Activated CD8-positive, alpha-beta memory T cell treated with anti-CD3 and anti-CD28 coated beads for 36 hours (primary cell): Measurements from ENCODE around the gene TSPOAP1. TPM values are rescaled to one million over a fixed set of nuclear protein-coding genes. Genes with fewer than 3 reads are reported as not detected.

Source experiments
- CTCF ChIA-PET: fragments of 350-600 bp; sonication (Branson Sonifier 250); formaldehyde crosslinking; loops from one replicate; lab custom pipeline; 2021; ENCODE audit warnings: antibody characterized with exemption; lab: Charles Lee
- POLR2A ChIA-PET: fragments of 350-600 bp; sonication (Branson Sonifier 250); formaldehyde crosslinking; loops from one replicate; lab custom pipeline; 2021; ENCODE audit warnings: antibody characterized with exemption; lab: Charles Lee
- total RNA-seq, 2 experiments: library from RNA; stranded (reverse); gene quantifications; one replicate each; pipeline ENCODE4 v1.2.3, GENCODE V29; 2021

TSPOAP1 gene
- total RNA-seq, 2 experiments from 2014 or later: 7.2 to 7.3 TPM

GRCh38 chr17:58326609-58327362 is 1.8 kb downstream of the TSPOAP1 start:
- POLR2A ChIA-PET: interaction anchor here (1.0 to 8.1 kb wide), 5 partner anchors 9 to 91 kb away, joined by 3 to 220 read pairs (median 37); partner anchors contain the start of genes RNF43 and SUPT4H1
- CTCF ChIA-PET: interaction anchor here (1.5 to 3.4 kb wide), 7 partner anchors 9 to 25 kb away, joined by 3 to 28 read pairs (median 12); partner anchors contain the start of gene SUPT4H1

- CTCF ChIA-PET: interaction anchor here (1.5 to 3.4 kb wide), 4 partner anchors 9 to 22 kb away, joined by 4 to 28 read pairs (median 12); no protein-coding TSS in a partner anchor
- POLR2A ChIA-PET: interaction anchor here (0.7 to 8.1 kb wide), 5 partner anchors 8 to 92 kb away, joined by 3 to 220 read pairs (median 37); partner anchors contain the start of genes RNF43 and SUPT4H1
These were observed 2.6 kb downstream of the TSPOAP1 start for GRCh38 chr17:58325976-58326468.

GRCh38 chr17:58325289-58325726 is 3.3 kb downstream of the TSPOAP1 start:
- POLR2A ChIA-PET: interaction anchor here (0.6 to 8.1 kb wide), 5 partner anchors 7 to 89 kb away, joined by 3 to 220 read pairs (median 37); partner anchors contain the start of gene SUPT4H1
- CTCF ChIA-PET: interaction anchor here (1.5 to 3.4 kb wide), 4 partner anchors 8 to 22 kb away, joined by 4 to 28 read pairs (median 12); no protein-coding TSS in a partner anchor

- ChIA-PET CTCF (interaction anchor here (1.0 to 2.4 kb wide), 3 partner anchors 7 to 13 kb away, joined by 3 to 13 read pairs (median 12); no protein-coding TSS in a partner anchor), POLR2A (interaction anchor here (0.6 to 8.1 kb wide), 3 partner anchors 17 to 90 kb away, joined by 3 to 220 read pairs (median 37); partner anchors contain the start of gene SUPT4H1)
These were observed 3.9 kb downstream of the TSPOAP1 start for GRCh38 chr17:58324409-58325288.

- CTCF ChIA-PET: interaction anchor here (1.0 kb wide), 1 partner anchor 13 kb away, joined by 3 read pairs; no protein-coding TSS in a partner anchor
- POLR2A ChIA-PET: interaction anchor here (8.1 kb wide), 1 partner anchor 17 kb away, joined by 220 read pairs; no protein-coding TSS in a partner anchor
These were observed 4.6 kb downstream of the TSPOAP1 start for GRCh38 chr17:58324056-58324408.

GRCh38 chr17:58323366-58324055 is 5.1 kb downstream of the TSPOAP1 start:
- ChIA-PET POLR2A (interaction anchor here (1.1 to 8.1 kb wide), 2 partner anchors 9 to 18 kb away, joined by 6 to 220 read pairs; no protein-coding TSS in a partner anchor), CTCF (interaction anchor here (1.0 kb wide), 1 partner anchor 14 kb away, joined by 3 read pairs; no protein-coding TSS in a partner anchor)

- POLR2A ChIA-PET: interaction anchor here (0.9 to 8.1 kb wide), 3 partner anchors 10 to 30 kb away, joined by 3 to 220 read pairs (median 6); partner anchors contain the start of gene SUPT4H1
These were observed 5.9 kb downstream of the TSPOAP1 start for GRCh38 chr17:58322581-58323185.

GRCh38 chr17:58321571-58322525 is 6.7 kb downstream of the TSPOAP1 start:
- ChIA-PET POLR2A (interaction anchor here (0.9 to 8.1 kb wide), 2 partner anchors 20 to 31 kb away, joined by 3 to 220 read pairs; partner anchors contain the start of gene SUPT4H1), CTCF (interaction anchor here (0.6 to 1.0 kb wide), 2 partner anchors 30 to 37 kb away, joined by 3 read pairs; partner anchors contain the start of gene SUPT4H1)

More at GRCh38 chr17:58322581-58323185, 5.9 kb downstream of the TSPOAP1 start:
- CTCF ChIA-PET: no interaction called here

GRCh38 chr17:58320570-58321323 is 7.8 kb downstream of the TSPOAP1 start:
- ChIA-PET POLR2A (interaction anchor here (8.1 kb wide), 1 partner anchor 21 kb away, joined by 220 read pairs; no protein-coding TSS in a partner anchor), CTCF (interaction anchor here (0.6 to 6.5 kb wide), 3 partner anchors 23 to 44 kb away, joined by 3 to 74 read pairs (median 3); no protein-coding TSS in a partner anchor)

GRCh38 chr17:58320163-58320558 is 8.4 kb downstream of the TSPOAP1 start:
- ChIA-PET CTCF (interaction anchor here (6.5 kb wide), 1 partner anchor 24 kb away, joined by 74 read pairs; no protein-coding TSS in a partner anchor), POLR2A (no interaction called here)

- CTCF ChIA-PET: interaction anchor here (0.7 to 6.5 kb wide), 2 partner anchors 25 to 71 kb away, joined by 3 to 74 read pairs; no protein-coding TSS in a partner anchor
- POLR2A ChIA-PET: interaction anchor here (0.8 to 2.3 kb wide), 3 partner anchors 8 to 18 kb away, joined by 3 to 41 read pairs (median 32); partner anchors contain the start of gene TSPOAP1
These were observed 9.1 kb downstream of the TSPOAP1 start for GRCh38 chr17:58319173-58320162.

- ChIA-PET CTCF (interaction anchor here (1.7 to 6.5 kb wide), 2 partner anchors 17 to 26 kb away, joined by 6 to 74 read pairs; no protein-coding TSS in a partner anchor), POLR2A (interaction anchor here (0.6 to 2.5 kb wide), 6 partner anchors 8 to 169 kb away, joined by 3 to 41 read pairs (median 31); partner anchors contain the start of genes HSF5, SUPT4H1 and TSPOAP1)
These were observed 9.9 kb downstream of the TSPOAP1 start for GRCh38 chr17:58318627-58319172.

- ChIA-PET CTCF (interaction anchor here (0.6 to 6.5 kb wide), 28 partner anchors 8 to 227 kb away, joined by 3 to 74 read pairs (median 6); partner anchors contain the start of genes HSF5, MTMR4, RNF43 and SUPT4H1), POLR2A (interaction anchor here (0.5 to 2.5 kb wide), 10 partner anchors 9 to 196 kb away, joined by 3 to 41 read pairs (median 18); partner anchors contain the start of genes HSF5, MTMR4, RNF43 and SUPT4H1)
These were observed 10.5 kb downstream of the TSPOAP1 start for GRCh38 chr17:58318065-58318481.
